Measurements from ENCODE around the gene ACBD4.

Gene ACBD4

DNA sequence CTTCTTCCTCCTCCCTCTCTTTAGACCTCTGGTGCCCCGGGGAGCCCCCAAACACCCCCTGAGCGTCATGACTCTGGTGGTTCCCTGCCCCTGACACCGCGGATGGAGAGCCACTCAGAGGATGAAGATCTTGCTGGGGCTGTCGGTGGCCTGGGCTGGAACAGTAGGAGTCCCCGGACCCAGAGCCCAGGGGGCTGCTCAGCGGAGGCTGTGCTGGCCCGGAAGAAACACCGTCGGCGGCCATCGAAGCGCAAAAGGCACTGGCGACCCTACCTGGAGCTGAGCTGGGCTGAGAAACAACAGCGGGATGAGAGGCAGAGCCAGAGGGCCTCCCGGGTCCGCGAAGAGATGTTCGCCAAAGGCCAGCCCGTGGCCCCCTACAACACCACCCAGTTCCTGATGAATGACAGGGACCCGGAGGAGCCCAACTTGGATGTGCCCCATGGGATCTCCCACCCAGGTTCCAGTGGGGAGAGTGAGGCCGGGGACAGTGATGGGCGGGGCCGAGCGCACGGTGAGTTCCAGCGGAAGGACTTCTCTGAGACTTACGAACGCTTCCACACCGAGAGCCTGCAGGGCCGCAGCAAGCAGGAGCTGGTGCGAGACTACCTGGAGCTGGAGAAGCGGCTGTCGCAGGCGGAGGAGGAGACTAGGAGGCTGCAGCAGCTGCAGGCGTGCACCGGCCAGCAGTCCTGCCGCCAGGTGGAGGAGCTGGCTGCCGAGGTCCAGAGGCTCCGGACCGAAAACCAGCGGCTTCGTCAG, 33.7 kb downstream of the ACBD4 start:
- no peak overlapping the region for H3K27ac ChIP-seq
- no peak for TF ChIP-seq CTCF (conservative IDR thresholded peaks at IDR 0.05)

GRCh38 chr17:45170280-45170930, 34.9 kb downstream of the ACBD4 start:
- TF ChIP-seq CTCF (conservative IDR thresholded peaks at IDR 0.05) = no peak

DNA sequence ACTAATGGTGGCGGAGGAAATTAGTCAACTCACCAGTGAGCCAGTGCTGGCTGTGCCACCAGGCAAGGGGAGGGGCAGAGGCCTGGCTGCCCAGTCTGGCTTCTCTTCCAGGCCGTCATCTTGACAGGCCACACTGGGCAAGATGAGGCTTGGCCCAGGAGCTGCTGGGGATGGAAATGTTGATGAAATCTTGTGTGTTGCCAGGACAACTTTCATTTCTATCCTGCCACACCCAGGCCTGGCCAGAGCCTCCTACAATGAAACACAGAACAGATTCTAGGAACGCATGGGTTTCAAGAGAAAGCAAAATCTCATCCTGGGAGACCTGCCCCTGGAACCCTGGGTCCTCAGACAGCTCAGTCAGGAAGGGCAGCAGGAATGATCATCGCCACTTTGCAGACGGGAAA, 35.4 kb downstream of the ACBD4 start:
- TF ChIP-seq CTCF (conservative IDR thresholded peaks at IDR 0.05) = no peak
- peak overlapping the region; percentile 8; the same call in 1 of the 2 replicates for H3K27ac ChIP-seq

More at GRCh38 chr17:45170280-45170930, 34.9 kb downstream of the ACBD4 start:
- H3K27ac ChIP-seq = 0 out of 2 replicates have a peak overlapping the region, but pooled peaks have one; percentile 8

- peak overlapping the region; percentile 8; the same call in 1 of the 2 replicates for H3K27ac ChIP-seq
- TF ChIP-seq CTCF (conservative IDR thresholded peaks at IDR 0.05) = no peak
Measured at GRCh38 chr17:45171338-45172231, 36.1 kb downstream of the ACBD4 start.

DNA sequence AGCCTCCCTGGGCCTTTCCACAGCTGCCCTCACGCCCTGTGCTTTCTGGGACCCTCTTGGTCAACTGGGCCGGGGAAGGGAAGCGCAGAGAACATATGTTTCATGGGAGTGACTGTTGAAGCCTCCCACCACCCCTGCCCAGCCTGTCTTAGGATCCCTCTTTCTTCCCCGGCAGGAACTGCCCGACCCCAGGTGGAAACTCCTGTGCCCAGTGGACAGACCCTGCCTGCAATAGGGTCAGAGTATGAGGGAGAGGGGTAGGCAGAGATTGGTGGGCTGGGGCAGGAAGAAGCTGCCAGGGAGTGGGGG, 36.7 kb downstream of the ACBD4 start:
- no peak overlapping the region for H3K27ac ChIP-seq
- TF ChIP-seq CTCF (conservative IDR thresholded peaks at IDR 0.05) = no peak

- no peak overlapping the region for H3K27ac ChIP-seq
- no peak for TF ChIP-seq CTCF (conservative IDR thresholded peaks at IDR 0.05)
Measured at GRCh38 chr17:45172541-45173286, 37.2 kb downstream of the ACBD4 start.

Data from VCaP (cell line).